DMS53 treated with DMSO at 0.1 percent for 48 hours (cell line): ENCODE data around the gene KIRREL3.

Experiments used
- DNase-seq: peaks from one replicate; lab custom pipeline; 2025; ENCODE audit not compliant: unreplicated experiment; lab: John Stamatoyannopoulos, UW

Gene KIRREL3

GRCh38 chr11:126720539-126721235 is 279.9 kb downstream of the KIRREL3 start:
- no peak for DNase-seq

GRCh38 chr11:126719740-126720139 is 280.8 kb downstream of the KIRREL3 start:
- no peak for DNase-seq

- DNase-seq = no peak
These were observed 282.3 kb downstream of the KIRREL3 start for GRCh38 chr11:126718276-126718675.

- DNase-seq = no peak
These were observed 284.0 kb downstream of the KIRREL3 start for GRCh38 chr11:126716456-126717083.

GRCh38 chr11:126713806-126714205 is 286.8 kb downstream of the KIRREL3 start:
- no peak for DNase-seq

- DNase-seq = no peak
These were observed 288.5 kb downstream of the KIRREL3 start for GRCh38 chr11:126711977-126712625.

- DNase-seq = no peak
These were observed 289.7 kb downstream of the KIRREL3 start for GRCh38 chr11:126710804-126711399.

GRCh38 chr11:126707498-126707897 is 293.1 kb downstream of the KIRREL3 start:
- no peak for DNase-seq

- DNase-seq = no peak
These were observed 296.5 kb downstream of the KIRREL3 start for GRCh38 chr11:126704096-126704495.

GRCh38 chr11:126703662-126704061 is 296.9 kb downstream of the KIRREL3 start:
- no peak for DNase-seq

- no peak for DNase-seq
These were observed 297.6 kb downstream of the KIRREL3 start for GRCh38 chr11:126702987-126703386.

GRCh38 chr11:126702165-126702720 is 298.3 kb downstream of the KIRREL3 start:
- no peak for DNase-seq

GRCh38 chr11:126701520-126701897 is 299.1 kb downstream of the KIRREL3 start:
- no peak for DNase-seq

- no peak for DNase-seq
These were observed 299.6 kb downstream of the KIRREL3 start for GRCh38 chr11:126700768-126701519.

GRCh38 chr11:126698576-126698975 is 302.0 kb downstream of the KIRREL3 start:
- no peak for DNase-seq

GRCh38 chr11:126697936-126698335 is 302.6 kb downstream of the KIRREL3 start:
- DNase-seq = no peak

- DNase-seq = no peak
These were observed 303.6 kb downstream of the KIRREL3 start for GRCh38 chr11:126696982-126697381.

GRCh38 chr11:126695293-126695692 is 305.3 kb downstream of the KIRREL3 start:
- DNase-seq = no peak

GRCh38 chr11:126694065-126694625 is 306.4 kb downstream of the KIRREL3 start:
- DNase-seq = no peak

GRCh38 chr11:126687477-126687876 is 313.1 kb downstream of the KIRREL3 start:
- no peak for DNase-seq

GRCh38 chr11:126686938-126687337 is 313.6 kb downstream of the KIRREL3 start:
- no peak for DNase-seq
